Panc1 (cell line): ENCODE data around the gene PRKACA. TPM values are rescaled to one million over a fixed set of nuclear protein-coding genes. Genes with fewer than 3 reads are reported as not detected.

Experiments used
- ATAC-seq: fragments of 200-7000 bp; cut with Tn5 transposase; 2 replicates; pipeline ENCODE4 v1.9.1; 2020; ENCODE audit warnings: mild to moderate bottlenecking, moderate library complexity
- BruUV-seq: library from RNA; stranded (reverse); fragments of 400-500 nt; replicated peaks from 2 replicates; lab custom pipeline; 2021; lab: Mats Ljungman, UMichigan
- CTCF ChIA-PET: fragments of 300-600 bp; sonication (Branson Sonifier 250); formaldehyde crosslinking; loops from one replicate; lab custom pipeline; 2022; ENCODE audit warnings: antibody characterized with exemption; lab: Charles Lee
- POLR2A ChIA-PET: fragments of 300-600 bp; sonication (Branson Sonifier 250); formaldehyde crosslinking; loops from one replicate; lab custom pipeline; 2022; ENCODE audit warnings: antibody characterized with exemption; lab: Charles Lee
- DNase-seq: peaks from one replicate; pipeline ENCODE4 v3.0.0-alpha.2; 2010; ENCODE audit warnings: low read depth, low spot score
- H3K27ac ChIP-seq: 2 replicates; pipeline ENCODE4 v1.5.1; 2011; ENCODE audit warnings: mild to moderate bottlenecking, low read length, inconsistent platforms
- H3K27me3 ChIP-seq: fragments of 200-500 bp; sonication (Bioruptor generic); 2 replicates; pipeline ENCODE4 v1.6.0; 2014; ENCODE audit warnings: low read length, inconsistent platforms; ENCODE audit not compliant: control insufficient read depth, insufficient read depth
- H3K36me3 ChIP-seq: fragments of 200-500 bp; sonication (Bioruptor generic); 2 replicates; pipeline ENCODE4 v1.5.1; 2014; ENCODE audit warnings: inconsistent platforms, mild to moderate bottlenecking, low read length, moderate library complexity; ENCODE audit not compliant: control insufficient read depth, insufficient read depth
- H3K4me1 ChIP-seq: 2 replicates; pipeline ENCODE4 v1.5.1; 2011; ENCODE audit warnings: inconsistent platforms, mild to moderate bottlenecking, low read length, moderate library complexity; ENCODE audit not compliant: control insufficient read depth, insufficient read depth
- H3K4me3 ChIP-seq, 2 experiments: 2 replicates each; pipeline ENCODE4 v1.5.1; 2011 to 2012; ENCODE audit warnings: low read depth in 2 of 2, low read length in 2 of 2, mild to moderate bottlenecking in 2 of 2, inconsistent platforms in 1 of 2, moderate library complexity in 1 of 2
- H3K9me3 ChIP-seq: fragments of 200-500 bp; sonication (Bioruptor generic); 2 replicates; pipeline ENCODE4 v1.5.1; 2014; ENCODE audit warnings: low read depth, mild to moderate bottlenecking, inconsistent platforms, low read length, moderate library complexity; ENCODE audit not compliant: control insufficient read depth, insufficient read depth
- POLR2AphosphoS5 ChIP-seq: IDR thresholded peaks from 2 replicates; pipeline ENCODE4 v1.6.1; 2012; ENCODE audit warnings: mild to moderate bottlenecking, low read depth, low read length, moderate library complexity
- SIN3A ChIP-seq: IDR thresholded peaks from 2 replicates; pipeline ENCODE4 v1.6.1; 2012; ENCODE audit warnings: low read depth, mild to moderate bottlenecking, low read length, moderate library complexity, borderline replicate concordance; ENCODE audit not compliant: insufficient read depth
- TCF7L2 ChIP-seq: IDR thresholded peaks from 2 replicates; pipeline ENCODE4 v1.6.1; 2011; ENCODE audit warnings: mild to moderate bottlenecking, low read depth, low read length, inconsistent platforms
- in situ Hi-C: cut with HindIII; loops from 2 replicates; pipeline ENCODE4 v1.10.0; 2016; ENCODE audit warnings: low sequenced_read_pairs, low pct_unique_long_range_greater_than_20kb
- intact Hi-C: fragments of 100-400 bp; cut with micrococcal nuclease; formaldehyde crosslinking; loops from one replicate; pipeline ENCODE4 v1.10.0; 2022; ENCODE audit not compliant: unreplicated experiment
- total RNA-seq: library from RNA; stranded (reverse); gene quantifications from one replicate; pipeline ENCODE4 v1.2.1, GENCODE V29; 2021; ENCODE audit not compliant: unreplicated experiment
- TF ChIP-seq, protein P1 (sequence below): fragments of 450-650 bp; IDR thresholded peaks from 2 replicates; pipeline ENCODE4 v1.5.1; 2017; ENCODE audit warnings: mild to moderate bottlenecking
- TF ChIP-seq, protein P2 (sequence below), 2 experiments: IDR thresholded peaks; 2 replicates each; pipeline ENCODE4 v1.6.1; 2011 to 2012; ENCODE audit warnings: low read depth in 2 of 2, control low read depth in 1 of 2, low read length in 1 of 2, mild to moderate bottlenecking in 1 of 2, moderate library complexity in 1 of 2; ENCODE audit not compliant: insufficient read depth in 1 of 2

PRKACA gene
- total RNA-seq, 1 experiment from 2014 or later, result 70.8 TPM

DNA sequence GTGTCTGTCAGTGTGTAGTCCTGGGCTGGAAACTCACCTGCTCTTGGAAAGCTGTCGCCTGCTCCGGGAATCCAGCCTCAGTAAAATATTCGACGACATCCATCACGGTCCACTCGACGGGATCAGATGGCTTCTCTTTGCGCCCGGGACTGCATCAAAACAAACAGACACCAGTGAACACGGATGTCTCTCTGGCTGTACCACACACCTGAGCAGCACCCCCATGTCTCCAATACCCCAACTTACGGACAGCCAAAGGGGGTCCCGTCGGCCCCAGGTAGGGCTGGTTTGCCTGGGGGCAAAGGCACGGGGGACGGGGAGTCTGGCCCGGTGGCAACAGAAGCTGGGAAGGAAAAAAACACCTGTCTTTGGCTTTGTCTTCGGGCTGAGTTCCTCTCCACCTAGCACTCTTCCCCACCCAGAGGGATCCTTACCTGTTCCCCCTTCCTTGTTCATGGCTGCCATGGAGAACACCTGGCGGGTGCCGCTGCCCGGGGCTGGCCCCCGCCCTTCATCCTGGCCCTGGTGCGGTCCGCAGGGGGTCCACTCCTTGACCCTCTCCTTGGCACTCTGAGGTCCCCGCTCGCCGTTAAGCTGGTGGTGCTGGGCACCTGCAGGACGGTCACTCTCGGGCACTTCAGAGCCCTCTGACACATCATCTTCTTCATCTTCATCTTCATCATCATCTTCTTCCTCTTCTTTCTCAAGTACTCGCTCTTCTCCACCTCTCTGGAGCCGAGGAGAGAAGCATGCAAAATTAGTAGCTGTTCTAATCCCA, 28.7 kb downstream of the PRKACA start:
- ATAC-seq, result no peak
- H3K9me3 ChIP-seq, result peaks cover 3% of the 10 kb centered on the region; the same call in 1 of the 2 replicates
- DNase-seq, result no peak
- POLR2A ChIA-PET, result no interaction called here
- H3K27me3 ChIP-seq, result no peaks in the 10 kb centered on the region
- CTCF ChIA-PET, result no interaction called here
- peak overlapping the region; percentile 50 to 51 for H3K4me3 ChIP-seq
- no peak overlapping the region for H3K27ac ChIP-seq
- no peaks in the 10 kb centered on the region; the same call in 1 of the 2 replicates for H3K36me3 ChIP-seq
- TF ChIP-seq POLR2AphosphoS5 (no peak), TCF7L2 (no peak), SIN3A (no peak)
- TF ChIP-seq, protein P1, sequence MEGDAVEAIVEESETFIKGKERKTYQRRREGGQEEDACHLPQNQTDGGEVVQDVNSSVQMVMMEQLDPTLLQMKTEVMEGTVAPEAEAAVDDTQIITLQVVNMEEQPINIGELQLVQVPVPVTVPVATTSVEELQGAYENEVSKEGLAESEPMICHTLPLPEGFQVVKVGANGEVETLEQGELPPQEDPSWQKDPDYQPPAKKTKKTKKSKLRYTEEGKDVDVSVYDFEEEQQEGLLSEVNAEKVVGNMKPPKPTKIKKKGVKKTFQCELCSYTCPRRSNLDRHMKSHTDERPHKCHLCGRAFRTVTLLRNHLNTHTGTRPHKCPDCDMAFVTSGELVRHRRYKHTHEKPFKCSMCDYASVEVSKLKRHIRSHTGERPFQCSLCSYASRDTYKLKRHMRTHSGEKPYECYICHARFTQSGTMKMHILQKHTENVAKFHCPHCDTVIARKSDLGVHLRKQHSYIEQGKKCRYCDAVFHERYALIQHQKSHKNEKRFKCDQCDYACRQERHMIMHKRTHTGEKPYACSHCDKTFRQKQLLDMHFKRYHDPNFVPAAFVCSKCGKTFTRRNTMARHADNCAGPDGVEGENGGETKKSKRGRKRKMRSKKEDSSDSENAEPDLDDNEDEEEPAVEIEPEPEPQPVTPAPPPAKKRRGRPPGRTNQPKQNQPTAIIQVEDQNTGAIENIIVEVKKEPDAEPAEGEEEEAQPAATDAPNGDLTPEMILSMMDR, result no peak
- TF ChIP-seq, protein P2, sequence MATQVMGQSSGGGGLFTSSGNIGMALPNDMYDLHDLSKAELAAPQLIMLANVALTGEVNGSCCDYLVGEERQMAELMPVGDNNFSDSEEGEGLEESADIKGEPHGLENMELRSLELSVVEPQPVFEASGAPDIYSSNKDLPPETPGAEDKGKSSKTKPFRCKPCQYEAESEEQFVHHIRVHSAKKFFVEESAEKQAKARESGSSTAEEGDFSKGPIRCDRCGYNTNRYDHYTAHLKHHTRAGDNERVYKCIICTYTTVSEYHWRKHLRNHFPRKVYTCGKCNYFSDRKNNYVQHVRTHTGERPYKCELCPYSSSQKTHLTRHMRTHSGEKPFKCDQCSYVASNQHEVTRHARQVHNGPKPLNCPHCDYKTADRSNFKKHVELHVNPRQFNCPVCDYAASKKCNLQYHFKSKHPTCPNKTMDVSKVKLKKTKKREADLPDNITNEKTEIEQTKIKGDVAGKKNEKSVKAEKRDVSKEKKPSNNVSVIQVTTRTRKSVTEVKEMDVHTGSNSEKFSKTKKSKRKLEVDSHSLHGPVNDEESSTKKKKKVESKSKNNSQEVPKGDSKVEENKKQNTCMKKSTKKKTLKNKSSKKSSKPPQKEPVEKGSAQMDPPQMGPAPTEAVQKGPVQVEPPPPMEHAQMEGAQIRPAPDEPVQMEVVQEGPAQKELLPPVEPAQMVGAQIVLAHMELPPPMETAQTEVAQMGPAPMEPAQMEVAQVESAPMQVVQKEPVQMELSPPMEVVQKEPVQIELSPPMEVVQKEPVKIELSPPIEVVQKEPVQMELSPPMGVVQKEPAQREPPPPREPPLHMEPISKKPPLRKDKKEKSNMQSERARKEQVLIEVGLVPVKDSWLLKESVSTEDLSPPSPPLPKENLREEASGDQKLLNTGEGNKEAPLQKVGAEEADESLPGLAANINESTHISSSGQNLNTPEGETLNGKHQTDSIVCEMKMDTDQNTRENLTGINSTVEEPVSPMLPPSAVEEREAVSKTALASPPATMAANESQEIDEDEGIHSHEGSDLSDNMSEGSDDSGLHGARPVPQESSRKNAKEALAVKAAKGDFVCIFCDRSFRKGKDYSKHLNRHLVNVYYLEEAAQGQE (IDR thresholded peaks at IDR 0.05; ENCODE audit: insufficient read depth in 1 of 2, low read depth in 2 of 2, low read length in 1 of 2), result no peak
- TSS peak; percentile 84 for BruUV-seq
- in situ Hi-C loops, result no loop called here
- H3K4me1 ChIP-seq, result peaks cover 4% of the 10 kb centered on the region
- intact Hi-C loops, result no loop called here

DNA sequence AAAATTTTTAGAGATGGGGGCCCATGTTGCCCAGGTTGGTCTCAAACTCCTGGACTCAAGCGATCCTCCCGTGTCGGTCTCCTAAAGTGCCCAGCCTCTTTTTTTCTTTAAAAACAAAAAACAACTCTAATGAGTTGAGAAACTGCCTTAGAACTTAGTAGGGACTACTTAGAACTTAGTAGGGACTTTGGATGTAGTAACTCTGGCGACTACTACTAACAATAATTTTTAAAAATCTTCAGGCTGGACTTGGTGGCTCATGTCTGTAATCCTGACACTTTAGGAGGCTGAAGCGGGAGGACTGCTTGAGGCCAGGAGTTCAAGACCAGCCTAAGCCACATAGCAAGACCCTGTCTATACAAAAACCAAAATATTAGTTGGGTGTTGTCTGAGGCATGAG, 31.5 kb downstream of the PRKACA start:
- no peak overlapping the region for H3K27ac ChIP-seq
- CTCF ChIA-PET, result no interaction called here
- no peaks in the 10 kb centered on the region; the same call in 1 of the 2 replicates for H3K36me3 ChIP-seq
- no peaks in the 10 kb centered on the region for H3K9me3 ChIP-seq
- no peak overlapping the region for H3K4me3 ChIP-seq
- no TSS peak for BruUV-seq
- TF ChIP-seq, protein P1, result no peak
- TF ChIP-seq SIN3A (no peak), TCF7L2 (no peak), POLR2AphosphoS5 (no peak)
- TF ChIP-seq, protein P2 (IDR thresholded peaks at IDR 0.05; ENCODE audit: insufficient read depth in 1 of 2, low read depth in 2 of 2, low read length in 1 of 2), result no peak
- in situ Hi-C loops (no loop called here), intact Hi-C loops (no loop called here)
- DNase-seq (no peak), ATAC-seq (no peak)
- H3K4me1 ChIP-seq, result peaks cover 4% of the 10 kb centered on the region
- POLR2A ChIA-PET, result no interaction called here
- no peaks in the 10 kb centered on the region for H3K27me3 ChIP-seq
